CD4-positive, alpha-beta T cell (primary cell): Measurements from ENCODE around the gene VEPH1. TPM values are rescaled to one million over a fixed set of nuclear protein-coding genes. Genes with fewer than 3 reads are reported as not detected.

ENCODE experiments used
- ATAC-seq: fragments of 200-7000 bp; cut with Tn5 transposase; one replicate; pipeline ENCODE4 v1.10.0; 2022; ENCODE audit warnings: mild to moderate bottlenecking; ENCODE audit not compliant: poor library complexity
- CTCF ChIA-PET: fragments of 350-600 bp; sonication (Branson Sonifier 250); formaldehyde crosslinking; loops from one replicate; lab custom pipeline; 2021; ENCODE audit warnings: antibody characterized with exemption, inconsistent platforms; lab: Charles Lee
- POLR2A ChIA-PET: fragments of 350-600 bp; sonication (Branson Sonifier 250); formaldehyde crosslinking; loops from one replicate; lab custom pipeline; 2021; ENCODE audit warnings: antibody characterized with exemption, inconsistent platforms; lab: Charles Lee
- DNase-seq, 14 experiments: peaks; one replicate each; pipeline ENCODE4 v3.0.0-alpha.2; 2013 to 2020; ENCODE audit warnings: mixed read lengths in 2 of 14
- H3K27ac ChIP-seq, 2 donors: one replicate each; pipeline versions ENCODE4 v1.5.1 to v1.7.0; 2013; ENCODE audit warnings: low read length in 2 of 2, low read depth in 1 of 2, mild to moderate bottlenecking in 1 of 2
- H3K27me3 ChIP-seq, 2 experiments: 1 replicate in 1 of 2; 2 replicates in 1 of 2; pipeline versions ENCODE4 v1.6.1 to v1.7.0; 2013; ENCODE audit warnings: low read length in 2 of 2, control low read depth in 1 of 2, mild to moderate bottlenecking in 1 of 2, moderate library complexity in 1 of 2; ENCODE audit not compliant: insufficient read depth in 2 of 2, control insufficient read depth in 1 of 2
- H3K36me3 ChIP-seq: one replicate; pipeline ENCODE4 v1.6.1; 2013; ENCODE audit warnings: low read length, control low read depth; ENCODE audit not compliant: insufficient read depth
- H3K4me1 ChIP-seq: one replicate; pipeline ENCODE4 v1.6.1; 2013; ENCODE audit warnings: low read length, control low read depth; ENCODE audit not compliant: insufficient read depth
- H3K4me3 ChIP-seq: one replicate; pipeline ENCODE4 v1.5.1; 2013; ENCODE audit warnings: mild to moderate bottlenecking, low read length, moderate library complexity
- H3K9me3 ChIP-seq, 2 experiments: 1 replicate in 1 of 2; 2 replicates in 1 of 2; pipeline versions ENCODE4 v1.6.1 to v1.7.0; 2013; ENCODE audit warnings: low read length in 2 of 2, mild to moderate bottlenecking in 2 of 2, control low read depth in 1 of 2, moderate library complexity in 1 of 2; ENCODE audit not compliant: control insufficient read depth in 1 of 2, insufficient read depth in 1 of 2
- H3K27ac Mint-ChIP-seq: one replicate; pipeline ENCODE4 v1.8.0; 2020; ENCODE audit warnings: mixed read lengths
- H3K27me3 Mint-ChIP-seq: one replicate; pipeline ENCODE4 v1.8.0; 2021; ENCODE audit warnings: mixed read lengths
- H3K36me3 Mint-ChIP-seq: one replicate; pipeline ENCODE4 v1.8.0; 2021; ENCODE audit warnings: low read depth, mixed read lengths
- H3K4me1 Mint-ChIP-seq: one replicate; pipeline ENCODE4 v1.8.0; 2021; ENCODE audit warnings: low read depth, mixed read lengths
- H3K4me3 Mint-ChIP-seq: one replicate; pipeline ENCODE4 v1.8.0; 2020; ENCODE audit warnings: mild to moderate bottlenecking, mixed read lengths
- H3K9me3 Mint-ChIP-seq: one replicate; pipeline ENCODE4 v1.8.0; 2020; ENCODE audit warnings: mixed read lengths
- intact Hi-C, 2 experiments: fragments of 100-400 bp; cut with DNase I in 1 of 2; cut with micrococcal nuclease in 1 of 2; formaldehyde crosslinking; loops; one replicate each; pipeline versions ENCODE4 v1.15.1 to v1.9.0; 2023 to 2025; cut with DNase I, micrococcal nuclease
- total RNA-seq, 174 experiments: library from RNA in 2 of 174; stranded (reverse) in 2 of 174; gene quantifications; one replicate each; pipeline ENCODE4 v1.2.3 and lab custom pipeline; 2021 to 2026
- TF ChIP-seq, protein P1 (sequence below): fragments of 200-600 bp; IDR thresholded peaks from one replicate; pipeline ENCODE4 v1.8.0; 2022; ENCODE audit warnings: antibody characterized with exemption, mild to moderate bottlenecking

The VEPH1 gene
- total RNA-seq, 2 experiments from 2014 or later, result not detected

DNA sequence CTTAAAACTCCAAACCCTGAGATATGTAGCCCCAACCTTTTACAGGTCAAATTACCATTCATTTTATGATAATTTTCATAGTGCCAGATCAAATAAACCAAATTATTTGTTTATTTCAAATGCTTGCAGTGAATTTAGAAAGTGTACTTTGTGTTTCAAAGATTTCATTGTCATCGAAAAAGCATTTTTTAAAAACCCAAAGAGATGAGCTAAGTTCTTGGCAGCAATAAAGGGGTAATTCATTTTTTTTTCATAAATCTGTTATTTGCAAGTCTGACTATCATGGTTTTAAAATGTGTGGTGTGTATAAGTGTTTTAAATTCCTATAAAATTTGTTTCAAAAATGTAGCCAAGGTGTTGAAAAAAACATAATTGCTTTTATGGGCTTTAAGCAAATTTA, 49.4 kb downstream of the VEPH1 start:
- no peak for ATAC-seq
- intact Hi-C loops, result no loop called here
- Mint-ChIP-seq H3K36me3 (no peaks in the 10 kb centered on the region), H3K27me3 (peaks cover 27% of the 10 kb centered on the region), H3K4me3 (no peak overlapping the region), H3K27ac (no peak overlapping the region), H3K4me1 (no peaks in the 10 kb centered on the region), H3K9me3 (peaks cover 3% of the 10 kb centered on the region)
- Histone ChIP-seq H3K36me3 (no peaks in the 10 kb centered on the region), H3K4me3 (no peak overlapping the region), H3K4me1 (no peaks in the 10 kb centered on the region), H3K9me3 (no peaks in the 10 kb centered on the region), H3K27ac (no peak overlapping the region), H3K27me3 (peaks cover 0 to 4% of the 10 kb centered on the region in 2 experiments)
- POLR2A ChIA-PET, result no interaction called here
- TF ChIP-seq, protein P1, sequence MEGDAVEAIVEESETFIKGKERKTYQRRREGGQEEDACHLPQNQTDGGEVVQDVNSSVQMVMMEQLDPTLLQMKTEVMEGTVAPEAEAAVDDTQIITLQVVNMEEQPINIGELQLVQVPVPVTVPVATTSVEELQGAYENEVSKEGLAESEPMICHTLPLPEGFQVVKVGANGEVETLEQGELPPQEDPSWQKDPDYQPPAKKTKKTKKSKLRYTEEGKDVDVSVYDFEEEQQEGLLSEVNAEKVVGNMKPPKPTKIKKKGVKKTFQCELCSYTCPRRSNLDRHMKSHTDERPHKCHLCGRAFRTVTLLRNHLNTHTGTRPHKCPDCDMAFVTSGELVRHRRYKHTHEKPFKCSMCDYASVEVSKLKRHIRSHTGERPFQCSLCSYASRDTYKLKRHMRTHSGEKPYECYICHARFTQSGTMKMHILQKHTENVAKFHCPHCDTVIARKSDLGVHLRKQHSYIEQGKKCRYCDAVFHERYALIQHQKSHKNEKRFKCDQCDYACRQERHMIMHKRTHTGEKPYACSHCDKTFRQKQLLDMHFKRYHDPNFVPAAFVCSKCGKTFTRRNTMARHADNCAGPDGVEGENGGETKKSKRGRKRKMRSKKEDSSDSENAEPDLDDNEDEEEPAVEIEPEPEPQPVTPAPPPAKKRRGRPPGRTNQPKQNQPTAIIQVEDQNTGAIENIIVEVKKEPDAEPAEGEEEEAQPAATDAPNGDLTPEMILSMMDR, result no peak
- CTCF ChIA-PET, result no interaction called here
- DNase-seq, result no peak

DNA sequence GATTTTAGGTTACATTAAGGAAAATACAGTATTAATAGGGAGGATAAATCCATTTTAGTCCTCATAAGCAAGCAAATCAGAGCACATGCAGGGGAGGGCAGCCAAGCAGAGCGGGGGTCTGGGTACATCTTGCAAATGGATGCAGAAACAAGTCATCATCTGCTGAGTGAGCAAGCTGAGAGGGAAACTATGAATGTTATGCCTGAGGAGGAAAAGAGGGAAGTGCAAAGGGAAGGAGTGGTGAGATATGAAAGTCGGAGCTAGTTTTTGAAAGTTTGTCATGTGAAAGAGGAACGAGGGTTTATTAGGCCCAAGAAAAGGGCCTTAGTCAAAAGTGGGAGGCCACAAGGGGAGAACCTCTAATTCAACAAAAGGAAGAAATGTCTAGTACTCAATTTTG, 51.1 kb downstream of the VEPH1 start:
- DNase-seq (peak in 3 of 14 experiments; percentile 5 to 27 (median 17)), ATAC-seq (no peak)
- ChIA-PET CTCF (no interaction called here), POLR2A (no interaction called here)
- Histone ChIP-seq H3K4me1 (no peaks in the 10 kb centered on the region), H3K36me3 (no peaks in the 10 kb centered on the region), H3K9me3 (no peaks in the 10 kb centered on the region), H3K4me3 (no peak overlapping the region), H3K27me3 (peaks cover 0 to 4% of the 10 kb centered on the region in 2 experiments), H3K27ac (no peak overlapping the region)
- TF ChIP-seq, protein P1, result no peak
- no peak overlapping the region for H3K27ac Mint-ChIP-seq
- H3K4me1 Mint-ChIP-seq, result no peaks in the 10 kb centered on the region
- no peak overlapping the region for H3K4me3 Mint-ChIP-seq
- H3K36me3 Mint-ChIP-seq, result no peaks in the 10 kb centered on the region
- intact Hi-C loops, result no loop called here
- no peaks in the 10 kb centered on the region for H3K9me3 Mint-ChIP-seq
- peaks cover 16% of the 10 kb centered on the region for H3K27me3 Mint-ChIP-seq

DNA sequence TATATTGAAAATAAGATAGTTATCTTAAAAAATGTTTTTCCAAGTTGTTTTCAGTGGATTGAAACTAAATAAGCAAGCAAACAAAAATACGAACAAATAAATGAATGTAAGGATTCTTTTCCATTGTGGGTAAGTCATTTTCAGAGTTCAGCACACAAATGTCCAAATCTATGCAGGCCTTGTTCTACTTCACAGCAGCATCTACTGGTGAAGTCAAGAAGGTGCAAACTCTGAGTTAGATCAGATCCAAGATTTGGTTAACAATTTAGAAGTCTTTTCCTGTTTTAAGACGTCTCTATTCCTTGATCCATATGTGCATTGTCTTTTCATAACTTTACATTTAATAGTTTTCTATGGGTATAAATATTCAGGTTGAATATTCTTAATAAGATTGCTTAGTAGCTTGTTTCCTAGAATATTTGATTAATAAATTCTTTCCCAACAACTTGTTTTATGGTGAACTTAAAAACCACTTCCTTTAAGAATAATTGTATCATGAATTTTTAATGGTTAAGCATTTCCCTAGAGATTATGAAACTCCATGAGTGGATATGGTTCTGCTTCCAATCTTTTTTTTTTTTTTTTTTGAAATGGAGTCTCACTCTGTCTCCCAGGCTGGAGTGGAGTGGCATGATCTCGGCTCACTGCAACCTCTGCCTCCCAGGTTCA, 56.1 kb downstream of the VEPH1 start:
- Histone ChIP-seq H3K4me1 (no peaks in the 10 kb centered on the region), H3K4me3 (no peak overlapping the region), H3K36me3 (no peaks in the 10 kb centered on the region), H3K9me3 (no peaks in the 10 kb centered on the region), H3K27me3 (peaks cover 0 to 4% of the 10 kb centered on the region in 2 experiments), H3K27ac (no peak overlapping the region)
- Mint-ChIP-seq H3K9me3 (no peaks in the 10 kb centered on the region), H3K4me1 (no peaks in the 10 kb centered on the region), H3K27me3 (peaks cover 3% of the 10 kb centered on the region), H3K4me3 (no peak overlapping the region), H3K36me3 (no peaks in the 10 kb centered on the region), H3K27ac (no peak overlapping the region)
- DNase-seq, result no peak
- CTCF ChIA-PET, result no interaction called here
- intact Hi-C loops, result no loop called here
- POLR2A ChIA-PET, result no interaction called here
- no peak for ATAC-seq
- TF ChIP-seq, protein P1, result no peak
